Esophagus muscularis mucosa (tissue), 4 donors: ENCODE measurements around the gene CHRNA4.

Source experiments
- CTCF ChIP-seq, 3 experiments: fragments of 200-600 bp in 2 of 3; fragments of 450-650 bp in 1 of 3; sonication (generic) in 2 of 3; IDR thresholded peaks; one replicate each; pipeline ENCODE4 v1.5.1; 2017 to 2019; ENCODE audit warnings: antibody characterized with exemption in 3 of 3, mild to moderate bottlenecking in 2 of 3, moderate library complexity in 1 of 3
- EP300 ChIP-seq: sonication (generic); formaldehyde crosslinking; IDR thresholded peaks from one replicate; pipeline ENCODE4 v1.6.1; 2017; ENCODE audit warnings: antibody characterized with exemption
- POLR2A ChIP-seq: fragments of 450-650 bp; IDR thresholded peaks from one replicate; pipeline ENCODE4 v1.6.1; 2017; ENCODE audit warnings: antibody characterized with exemption, moderate library complexity, mild to moderate bottlenecking, low read depth
- POLR2AphosphoS5 ChIP-seq, 2 donors: sonication (generic); formaldehyde crosslinking; IDR thresholded peaks; one replicate each; pipeline ENCODE4 v1.6.1; 2017; ENCODE audit warnings: antibody characterized with exemption in 2 of 2

DNA sequence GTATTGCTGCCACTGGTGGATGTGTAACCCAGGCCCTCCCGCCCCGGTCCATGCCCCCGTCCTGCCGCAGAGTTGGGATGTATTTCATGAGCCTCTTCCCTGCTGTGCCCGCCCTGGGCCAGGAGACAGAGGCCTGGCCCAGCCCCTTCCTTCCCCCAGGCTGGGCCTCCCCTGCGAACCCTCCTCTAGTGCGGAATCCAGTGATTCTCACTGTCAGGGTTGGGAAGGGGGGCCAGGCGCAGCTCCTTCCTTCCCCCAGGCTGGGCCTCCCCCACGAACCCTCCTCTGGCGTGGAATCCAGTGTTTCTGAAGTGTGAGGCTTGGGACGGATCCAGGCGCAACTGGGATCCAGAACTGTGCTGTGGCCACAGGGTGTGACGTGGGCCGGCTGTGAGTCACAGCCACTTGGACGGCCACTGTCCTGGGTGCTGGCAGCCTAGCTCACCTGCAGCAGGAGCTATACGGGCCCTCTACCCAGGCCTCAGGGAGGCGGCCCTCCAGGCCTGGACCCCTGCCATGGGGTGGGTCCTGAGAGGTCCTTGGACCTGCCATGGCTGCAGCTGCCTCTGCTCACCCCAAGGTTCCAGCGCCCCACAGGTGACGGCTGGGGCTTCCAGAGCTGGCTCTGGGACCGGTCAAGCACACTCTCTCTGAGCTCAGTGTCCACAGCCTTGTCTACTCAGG is 39.9 kb downstream of the CHRNA4 start:
- TF ChIP-seq EP300 (no peak), CTCF (IDR thresholded peaks at IDR 0.05) (no peak), POLR2A (no peak), POLR2AphosphoS5 (IDR thresholded peaks at IDR 0.05) (peak in 1 of 2 donors; percentile 16)
